ENCODE data around the gene HMGB1.

The HMGB1 gene

GRCh38 chr13:30465593-30466357 lies at the start of gene HMGB1:
HMGB1 (minus strand) TSS chr13:30465936; CDS start chr13:30463680, 2,256 bp downstream.
- DNase-seq, result peak; percentile 100

- no peak for DNase-seq
Observed at GRCh38 chr13:30510811-30511371, 45.2 kb upstream of the HMGB1 start.

- DNase-seq, result no peak
Observed at GRCh38 chr13:30510091-30510490, 44.4 kb upstream of the HMGB1 start.

GRCh38 chr13:30509254-30510050 lies 43.7 kb upstream of the HMGB1 start:
- DNase-seq, result no peak

- no peak for DNase-seq
Observed at GRCh38 chr13:30504081-30504480, 38.3 kb upstream of the HMGB1 start.

- DNase-seq, result no peak
Observed at GRCh38 chr13:30502237-30502636, 36.5 kb upstream of the HMGB1 start.

- no peak for DNase-seq
Observed at GRCh38 chr13:30499338-30499737, 33.6 kb upstream of the HMGB1 start.

GRCh38 chr13:30496147-30496546 lies 30.4 kb upstream of the HMGB1 start:
- DNase-seq, result no peak

GRCh38 chr13:30495746-30496145 lies 30.0 kb upstream of the HMGB1 start:
- no peak for DNase-seq

GRCh38 chr13:30493658-30494381 lies 28.1 kb upstream of the HMGB1 start:
- no peak for DNase-seq

GRCh38 chr13:30487075-30487470 lies 21.3 kb upstream of the HMGB1 start:
- DNase-seq, result no peak

GRCh38 chr13:30486230-30487074 lies 20.7 kb upstream of the HMGB1 start:
- peak; percentile 93 for DNase-seq

- peak; percentile 88 for DNase-seq
Observed at GRCh38 chr13:30481241-30481760, 15.6 kb upstream of the HMGB1 start.

- DNase-seq, result no peak
Observed at GRCh38 chr13:30480292-30480950, 14.7 kb upstream of the HMGB1 start.

GRCh38 chr13:30479883-30480219 lies 14.1 kb upstream of the HMGB1 start:
- no peak for DNase-seq

GRCh38 chr13:30479154-30479882 lies 13.6 kb upstream of the HMGB1 start:
- peak; percentile 76 for DNase-seq

- DNase-seq, result no peak
Observed at GRCh38 chr13:30477346-30478195, 11.8 kb upstream of the HMGB1 start.

- no peak for DNase-seq
Observed at GRCh38 chr13:30473675-30474074, 7.9 kb upstream of the HMGB1 start.

- no peak for DNase-seq
Observed at GRCh38 chr13:30466841-30467252, 1.1 kb upstream of the HMGB1 start.

GRCh38 chr13:30466358-30466714 lies 600 bp upstream of the HMGB1 start:
- DNase-seq, result no peak

All from islet precursor cell (in vitro differentiated cells).